Testis (tissue), 3 donors: Measurements from ENCODE around the gene AHDC1. TPM values are rescaled to one million over a fixed set of nuclear protein-coding genes. Genes with fewer than 3 reads are reported as not detected.

Experiments
- DNase-seq: peaks from one replicate; pipeline ENCODE4 v3.0.0-alpha.2; 2019
- H3K27ac ChIP-seq, 2 donors: fragments of 200-600 bp; sonication (generic); one replicate each; pipeline ENCODE4 v1.5.1; 2019
- H3K27me3 ChIP-seq: fragments of 200-600 bp; sonication (generic); one replicate; pipeline ENCODE4 v1.5.1; 2019
- H3K36me3 ChIP-seq: fragments of 200-600 bp; sonication (generic); one replicate; pipeline ENCODE4 v1.5.1; 2017; ENCODE audit warnings: low read depth; ENCODE audit errors: missing control alignments
- H3K4me1 ChIP-seq: fragments of 200-600 bp; sonication (generic); one replicate; pipeline ENCODE4 v1.5.1; 2019
- H3K4me3 ChIP-seq, 2 donors: fragments of 200-600 bp; sonication (generic); one replicate each; pipeline ENCODE4 v1.5.1; 2017 to 2019
- H3K9me3 ChIP-seq: fragments of 200-600 bp; sonication (generic); one replicate; pipeline ENCODE4 v1.5.1; 2017
- POLR2A ChIP-seq: fragments of 450-650 bp; IDR thresholded peaks from one replicate; pipeline ENCODE4 v1.6.1; 2017; ENCODE audit warnings: antibody characterized with exemption, mild to moderate bottlenecking, moderate library complexity
- WGBS, 2 donors: methylation state at CpG; one replicate each; pipeline ENCODE4 v1.1.5; 2018; 5-methylcytosine and 5-hydroxymethylcytosine counted together
- intact Hi-C: fragments of 100-400 bp; cut with DNase I; formaldehyde crosslinking; loops from one replicate; pipeline ENCODE4 v1.15.1; 2023; ENCODE audit warnings: low total_unique reads
- polyA plus RNA-seq: library from polyadenylated mRNA; stranded (reverse); fragments of 350-450 nt; fragmentation: Illumina TruSeq; extraction: RNeasy Lipid Tissue Mini Kit (QIAGEN cat#74804); gene quantifications from one replicate; pipeline ENCODE4 v1.2.3, GENCODE V29; 2014; ENCODE audit warnings: low read depth, low replicate concordance; ENCODE audit not compliant: insufficient read depth
- total RNA-seq, 2 donors: library from RNA; depleted of rRNA; stranded (reverse); fragments of >200 nt; gene quantifications; one replicate each; pipeline ENCODE4 v1.2.3, GENCODE V29; 2016
- TF ChIP-seq, protein P1 (sequence below), 3 experiments: fragments of 450-650 bp in 2 of 3; fragments of 200-600 bp in 1 of 3; sonication (generic) in 1 of 3; IDR thresholded peaks; one replicate each; pipeline ENCODE4 v1.5.1; 2016 to 2019; ENCODE audit warnings: antibody characterized with exemption in 3 of 3, mild to moderate bottlenecking in 2 of 3, moderate library complexity in 1 of 3

The AHDC1 gene
- total and polyA plus RNA-seq, 3 donors from 2014 or later, result 32.5 to 86.8 (median 73.7) TPM

GRCh38 chr1:27614625-27615344 lies 10.8 kb upstream of the AHDC1 start:
- Histone ChIP-seq H3K4me3 (peak overlapping the region; percentile 17 to 18), H3K27ac (no peak overlapping the region), H3K4me1 (peaks cover 3% of the 10 kb centered on the region), H3K9me3 (no peaks in the 10 kb centered on the region), H3K36me3 (no peaks in the 10 kb centered on the region), H3K27me3 (no peaks in the 10 kb centered on the region)
- intact Hi-C loops, result loop anchor here (10.0 kb wide), 1 partner anchor 50 kb away; no protein-coding TSS in a partner anchor
- 23 to 36% methylated on average over 23 to 26 of the region's 26 CpGs for WGBS, 2 donors
- DNase-seq, result no peak
- no peak for TF ChIP-seq POLR2A
- TF ChIP-seq, protein P1, sequence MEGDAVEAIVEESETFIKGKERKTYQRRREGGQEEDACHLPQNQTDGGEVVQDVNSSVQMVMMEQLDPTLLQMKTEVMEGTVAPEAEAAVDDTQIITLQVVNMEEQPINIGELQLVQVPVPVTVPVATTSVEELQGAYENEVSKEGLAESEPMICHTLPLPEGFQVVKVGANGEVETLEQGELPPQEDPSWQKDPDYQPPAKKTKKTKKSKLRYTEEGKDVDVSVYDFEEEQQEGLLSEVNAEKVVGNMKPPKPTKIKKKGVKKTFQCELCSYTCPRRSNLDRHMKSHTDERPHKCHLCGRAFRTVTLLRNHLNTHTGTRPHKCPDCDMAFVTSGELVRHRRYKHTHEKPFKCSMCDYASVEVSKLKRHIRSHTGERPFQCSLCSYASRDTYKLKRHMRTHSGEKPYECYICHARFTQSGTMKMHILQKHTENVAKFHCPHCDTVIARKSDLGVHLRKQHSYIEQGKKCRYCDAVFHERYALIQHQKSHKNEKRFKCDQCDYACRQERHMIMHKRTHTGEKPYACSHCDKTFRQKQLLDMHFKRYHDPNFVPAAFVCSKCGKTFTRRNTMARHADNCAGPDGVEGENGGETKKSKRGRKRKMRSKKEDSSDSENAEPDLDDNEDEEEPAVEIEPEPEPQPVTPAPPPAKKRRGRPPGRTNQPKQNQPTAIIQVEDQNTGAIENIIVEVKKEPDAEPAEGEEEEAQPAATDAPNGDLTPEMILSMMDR (IDR thresholded peaks at IDR 0.05), result no peak

GRCh38 chr1:27614043-27614624 lies 10.2 kb upstream of the AHDC1 start:
- TF ChIP-seq, protein P1 (IDR thresholded peaks at IDR 0.05), result no peak
- no peak for TF ChIP-seq POLR2A

GRCh38 chr1:27612718-27613117 lies 8.8 kb upstream of the AHDC1 start:
- no peak for TF ChIP-seq POLR2A
- TF ChIP-seq, protein P1 (IDR thresholded peaks at IDR 0.05), result no peak
- H3K36me3 ChIP-seq, result no peaks in the 10 kb centered on the region
- H3K27me3 ChIP-seq, result no peaks in the 10 kb centered on the region
- 85 to 92% methylated on average over 10 to 12 of the region's 12 CpGs for WGBS, 2 donors
- intact Hi-C loops, result loop anchor here (10.0 kb wide), 1 partner anchor 52 kb away; no protein-coding TSS in a partner anchor
- H3K27ac ChIP-seq, result no peak overlapping the region
- H3K4me3 ChIP-seq, result no peak overlapping the region
- H3K4me1 ChIP-seq, result no peaks in the 10 kb centered on the region
- H3K9me3 ChIP-seq, result no peaks in the 10 kb centered on the region
- no peak for DNase-seq

More at GRCh38 chr1:27614043-27614624, 10.2 kb upstream of the AHDC1 start:
- no peaks in the 10 kb centered on the region for H3K27me3 ChIP-seq
- H3K4me1 ChIP-seq, result peaks cover 3% of the 10 kb centered on the region
- no peak overlapping the region for H3K27ac ChIP-seq
- 54 to 56% methylated on average over 15 to 16 of the region's 16 CpGs for WGBS, 2 donors
- intact Hi-C loops, result loop anchor here (10.0 kb wide), 1 partner anchor 51 kb away; no protein-coding TSS in a partner anchor
- DNase-seq, result no peak
- peak overlapping the region in 1 of 2 donors; percentile 17 for H3K4me3 ChIP-seq
- no peaks in the 10 kb centered on the region for H3K9me3 ChIP-seq
- no peaks in the 10 kb centered on the region for H3K36me3 ChIP-seq

- Histone ChIP-seq H3K27me3 (no peaks in the 10 kb centered on the region), H3K36me3 (no peaks in the 10 kb centered on the region), H3K27ac (no peak overlapping the region), H3K4me1 (peaks cover 6% of the 10 kb centered on the region), H3K9me3 (no peaks in the 10 kb centered on the region), H3K4me3 (no peak overlapping the region)
- intact Hi-C loops, result loop anchor here (10.0 kb wide), 1 partner anchor 53 kb away; no protein-coding TSS in a partner anchor
- DNase-seq, result no peak
- TF ChIP-seq POLR2A, result no peak
- TF ChIP-seq, protein P1 (IDR thresholded peaks at IDR 0.05), result no peak
- WGBS, 2 donors, result 75 to 79% methylated on average over 4 of the region's 4 CpGs
These were observed 7.5 kb upstream of the AHDC1 start for GRCh38 chr1:27611450-27611849.
